Measurements from ENCODE around the gene UBE3A.

The UBE3A gene

GRCh38 chr15:25424073-25424472 lies 14.8 kb downstream of the UBE3A start:
- TF ChIP-seq EZH2 (IDR thresholded peaks at IDR 0.05; ENCODE audit: borderline replicate concordance, low read length) = no peak
- TF ChIP-seq CTCF (IDR thresholded peaks at IDR 0.05; ENCODE audit: low read length) = no peak
- no peaks in the 10 kb centered on the region for H3K4me1 ChIP-seq (ENCODE audit: insufficient read depth, low read length, severe bottlenecking)

GRCh38 chr15:25422021-25422420 lies 16.8 kb downstream of the UBE3A start:
- Histone ChIP-seq H3F3A (ENCODE audit: insufficient read depth, low read length) (no peaks in the 10 kb centered on the region), H3K27me3 (ENCODE audit: insufficient read depth, low read length) (no peaks in the 10 kb centered on the region), H3K36me3 (ENCODE audit: insufficient read depth, low read length) (peaks cover 73% of the 10 kb centered on the region), H3K9me2 (ENCODE audit: low read depth, low read length) (no peaks in the 10 kb centered on the region), H3K79me2 (ENCODE audit: insufficient read depth, low read length) (peaks cover 100% of the 10 kb centered on the region), H3K9ac (ENCODE audit: low read length) (no peak overlapping the region), H3K4me1 (ENCODE audit: insufficient read depth, low read length, severe bottlenecking) (no peaks in the 10 kb centered on the region), H3K4me2 (ENCODE audit: low read length) (no peak overlapping the region), H3K27ac (ENCODE audit: low read depth, low read length, poor library complexity, severe bottlenecking) (no peak overlapping the region), H4K20me1 (ENCODE audit: insufficient read depth, low read length) (no peaks in the 10 kb centered on the region), H3K9me3 (ENCODE audit: low read length) (peaks cover 38% of the 10 kb centered on the region), H3K4me3 (ENCODE audit: low read depth, low read length, poor library complexity, severe bottlenecking) (no peak overlapping the region), H2AFZ (ENCODE audit: low read length) (no peak overlapping the region)
- TF ChIP-seq EZH2 (IDR thresholded peaks at IDR 0.05; ENCODE audit: borderline replicate concordance, low read length) (no peak), CTCF (IDR thresholded peaks at IDR 0.05; ENCODE audit: low read length) (no peak)

More at GRCh38 chr15:25424073-25424472, 14.8 kb downstream of the UBE3A start:
- Histone ChIP-seq H3K9me2 (ENCODE audit: low read depth, low read length) (no peaks in the 10 kb centered on the region), H3K9me3 (ENCODE audit: low read length) (peaks cover 30% of the 10 kb centered on the region), H3K9ac (ENCODE audit: low read length) (no peak overlapping the region), H2AFZ (ENCODE audit: low read length) (no peak overlapping the region), H4K20me1 (ENCODE audit: insufficient read depth, low read length) (no peaks in the 10 kb centered on the region), H3K4me3 (ENCODE audit: low read depth, low read length, poor library complexity, severe bottlenecking) (no peak overlapping the region), H3K27ac (ENCODE audit: low read depth, low read length, poor library complexity, severe bottlenecking) (no peak overlapping the region), H3K79me2 (ENCODE audit: insufficient read depth, low read length) (peaks cover 100% of the 10 kb centered on the region), H3F3A (ENCODE audit: insufficient read depth, low read length) (no peaks in the 10 kb centered on the region), H3K27me3 (ENCODE audit: insufficient read depth, low read length) (no peaks in the 10 kb centered on the region), H3K4me2 (ENCODE audit: low read length) (no peak overlapping the region), H3K36me3 (ENCODE audit: insufficient read depth, low read length) (peaks cover 79% of the 10 kb centered on the region)

- Histone ChIP-seq H3K9me2 (ENCODE audit: low read depth, low read length) (no peaks in the 10 kb centered on the region), H2AFZ (ENCODE audit: low read length) (no peak overlapping the region), H3K79me2 (ENCODE audit: insufficient read depth, low read length) (peaks cover 100% of the 10 kb centered on the region), H3K9ac (ENCODE audit: low read length) (no peak overlapping the region), H3K4me1 (ENCODE audit: insufficient read depth, low read length, severe bottlenecking) (no peaks in the 10 kb centered on the region), H3K36me3 (ENCODE audit: insufficient read depth, low read length) (peaks cover 77% of the 10 kb centered on the region), H4K20me1 (ENCODE audit: insufficient read depth, low read length) (no peaks in the 10 kb centered on the region), H3K4me2 (ENCODE audit: low read length) (no peak overlapping the region), H3K27me3 (ENCODE audit: insufficient read depth, low read length) (no peaks in the 10 kb centered on the region), H3K27ac (ENCODE audit: low read depth, low read length, poor library complexity, severe bottlenecking) (no peak overlapping the region), H3F3A (ENCODE audit: insufficient read depth, low read length) (no peaks in the 10 kb centered on the region), H3K4me3 (ENCODE audit: low read depth, low read length, poor library complexity, severe bottlenecking) (no peak overlapping the region), H3K9me3 (ENCODE audit: low read length) (peaks cover 41% of the 10 kb centered on the region)
- TF ChIP-seq EZH2 (IDR thresholded peaks at IDR 0.05; ENCODE audit: borderline replicate concordance, low read length) (no peak), CTCF (IDR thresholded peaks at IDR 0.05; ENCODE audit: low read length) (no peak)
Measured at GRCh38 chr15:25418202-25418601, 20.6 kb downstream of the UBE3A start.
